ENCODE measurements around the gene KCNJ10. TPM values are rescaled to one million over a fixed set of nuclear protein-coding genes. Genes with fewer than 3 reads are reported as not detected.

Gene KCNJ10
- total RNA-seq, 1 experiment from 2014 or later = 1.4 TPM

GRCh38 chr1:160031365-160032164 is 38.4 kb downstream of the KCNJ10 start, which contains the start of gene PIGM (continued):
- TF ChIP-seq, protein P1, sequence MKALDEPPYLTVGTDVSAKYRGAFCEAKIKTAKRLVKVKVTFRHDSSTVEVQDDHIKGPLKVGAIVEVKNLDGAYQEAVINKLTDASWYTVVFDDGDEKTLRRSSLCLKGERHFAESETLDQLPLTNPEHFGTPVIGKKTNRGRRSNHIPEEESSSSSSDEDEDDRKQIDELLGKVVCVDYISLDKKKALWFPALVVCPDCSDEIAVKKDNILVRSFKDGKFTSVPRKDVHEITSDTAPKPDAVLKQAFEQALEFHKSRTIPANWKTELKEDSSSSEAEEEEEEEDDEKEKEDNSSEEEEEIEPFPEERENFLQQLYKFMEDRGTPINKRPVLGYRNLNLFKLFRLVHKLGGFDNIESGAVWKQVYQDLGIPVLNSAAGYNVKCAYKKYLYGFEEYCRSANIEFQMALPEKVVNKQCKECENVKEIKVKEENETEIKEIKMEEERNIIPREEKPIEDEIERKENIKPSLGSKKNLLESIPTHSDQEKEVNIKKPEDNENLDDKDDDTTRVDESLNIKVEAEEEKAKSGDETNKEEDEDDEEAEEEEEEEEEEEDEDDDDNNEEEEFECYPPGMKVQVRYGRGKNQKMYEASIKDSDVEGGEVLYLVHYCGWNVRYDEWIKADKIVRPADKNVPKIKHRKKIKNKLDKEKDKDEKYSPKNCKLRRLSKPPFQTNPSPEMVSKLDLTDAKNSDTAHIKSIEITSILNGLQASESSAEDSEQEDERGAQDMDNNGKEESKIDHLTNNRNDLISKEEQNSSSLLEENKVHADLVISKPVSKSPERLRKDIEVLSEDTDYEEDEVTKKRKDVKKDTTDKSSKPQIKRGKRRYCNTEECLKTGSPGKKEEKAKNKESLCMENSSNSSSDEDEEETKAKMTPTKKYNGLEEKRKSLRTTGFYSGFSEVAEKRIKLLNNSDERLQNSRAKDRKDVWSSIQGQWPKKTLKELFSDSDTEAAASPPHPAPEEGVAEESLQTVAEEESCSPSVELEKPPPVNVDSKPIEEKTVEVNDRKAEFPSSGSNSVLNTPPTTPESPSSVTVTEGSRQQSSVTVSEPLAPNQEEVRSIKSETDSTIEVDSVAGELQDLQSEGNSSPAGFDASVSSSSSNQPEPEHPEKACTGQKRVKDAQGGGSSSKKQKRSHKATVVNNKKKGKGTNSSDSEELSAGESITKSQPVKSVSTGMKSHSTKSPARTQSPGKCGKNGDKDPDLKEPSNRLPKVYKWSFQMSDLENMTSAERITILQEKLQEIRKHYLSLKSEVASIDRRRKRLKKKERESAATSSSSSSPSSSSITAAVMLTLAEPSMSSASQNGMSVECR (CRISPR knock-in tag; IDR thresholded peaks at IDR 0.05; ENCODE audit: borderline replicate concordance) = peak; percentile 65; the same call in 1 of the 2 replicates
- TF ChIP-seq SP1 (CRISPR knock-in tag; conservative IDR thresholded peaks at IDR 0.05) (peak; percentile 89), HMGXB4 (CRISPR knock-in tag; IDR thresholded peaks at IDR 0.05) (peak; percentile 77; the same call in 1 of the 2 replicates), ZNF423 (CRISPR knock-in tag; IDR thresholded peaks at IDR 0.05) (no peak), ZBTB21 (CRISPR knock-in tag; IDR thresholded peaks at IDR 0.05; ENCODE audit: borderline replicate concordance) (0 out of 2 replicates have a peak, but pooled peaks have one; percentile 23), CREB1 (CRISPR knock-in tag; IDR thresholded peaks at IDR 0.05) (no peak), CREM (CRISPR knock-in tag; IDR thresholded peaks at IDR 0.05) (0 out of 2 replicates have a peak, but pooled peaks have one; percentile 25)
- TF ChIP-seq, protein P2, sequence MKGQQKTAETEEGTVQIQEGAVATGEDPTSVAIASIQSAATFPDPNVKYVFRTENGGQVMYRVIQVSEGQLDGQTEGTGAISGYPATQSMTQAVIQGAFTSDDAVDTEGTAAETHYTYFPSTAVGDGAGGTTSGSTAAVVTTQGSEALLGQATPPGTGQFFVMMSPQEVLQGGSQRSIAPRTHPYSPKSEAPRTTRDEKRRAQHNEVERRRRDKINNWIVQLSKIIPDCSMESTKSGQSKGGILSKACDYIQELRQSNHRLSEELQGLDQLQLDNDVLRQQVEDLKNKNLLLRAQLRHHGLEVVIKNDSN (CRISPR knock-in tag; IDR thresholded peaks at IDR 0.05) = peak; percentile 37

DNA sequence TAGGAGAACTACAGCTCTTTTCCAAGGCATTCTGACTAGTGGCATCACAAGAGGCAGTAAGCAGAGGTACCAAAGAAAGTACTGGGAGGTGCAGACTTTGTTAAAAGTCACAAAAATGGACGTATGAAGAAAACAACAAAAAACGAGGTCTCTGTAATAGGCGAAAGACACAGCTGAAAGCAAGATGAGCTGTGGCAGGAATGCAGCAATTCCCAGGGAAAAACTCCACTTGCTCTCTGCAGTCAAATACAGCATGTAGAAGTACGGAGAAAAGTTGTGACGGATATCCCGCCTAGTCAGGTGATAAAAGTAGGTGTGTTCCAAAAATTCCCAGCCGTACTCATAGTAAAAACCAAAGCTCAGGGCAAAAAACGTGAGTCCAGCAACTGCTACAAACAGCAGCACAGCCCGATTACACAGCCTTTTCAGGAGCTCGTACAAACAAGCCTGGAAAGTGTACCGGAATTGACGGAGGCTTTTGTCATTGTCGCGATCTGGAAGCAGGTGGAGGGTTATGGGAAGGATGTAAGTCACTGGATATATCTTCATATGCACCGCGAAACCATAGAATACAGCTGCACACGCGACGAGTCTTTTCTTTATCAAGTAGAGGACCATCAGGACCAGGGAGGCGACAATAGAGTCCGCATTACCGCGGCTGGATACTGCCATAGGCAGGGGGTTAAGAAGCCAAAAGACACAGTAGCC is 39.1 kb downstream of the KCNJ10 start:
- H3K4me3 Mint-ChIP-seq = peak overlapping the region; percentile 91
- no peaks in the 10 kb centered on the region for H3K36me3 Mint-ChIP-seq
- peaks cover 8% of the 10 kb centered on the region; the same call in 1 of the 2 replicates for H3K27me3 Mint-ChIP-seq (ENCODE audit: low read depth)
- H3K27ac Mint-ChIP-seq = peak overlapping the region; percentile 97
- DNase-seq (ENCODE audit: low spot score) (no peak), ATAC-seq (no peak; the same call in 1 of the 2 replicates)
- POLR2A ChIA-PET = interaction anchor here (0.8 kb wide), 1 partner anchor 50 kb away, joined by 3 read pairs; no protein-coding TSS in a partner anchor
- no peaks in the 10 kb centered on the region for H3K9me3 Mint-ChIP-seq
- peaks cover 17% of the 10 kb centered on the region for H3K4me1 Mint-ChIP-seq
- CTCF ChIA-PET = interaction anchor here (1.2 to 5.8 kb wide), 7 partner anchors 15 to 221 kb away, joined by 4 to 35 read pairs (median 17); no protein-coding TSS in a partner anchor
- TF ChIP-seq, protein P3, sequence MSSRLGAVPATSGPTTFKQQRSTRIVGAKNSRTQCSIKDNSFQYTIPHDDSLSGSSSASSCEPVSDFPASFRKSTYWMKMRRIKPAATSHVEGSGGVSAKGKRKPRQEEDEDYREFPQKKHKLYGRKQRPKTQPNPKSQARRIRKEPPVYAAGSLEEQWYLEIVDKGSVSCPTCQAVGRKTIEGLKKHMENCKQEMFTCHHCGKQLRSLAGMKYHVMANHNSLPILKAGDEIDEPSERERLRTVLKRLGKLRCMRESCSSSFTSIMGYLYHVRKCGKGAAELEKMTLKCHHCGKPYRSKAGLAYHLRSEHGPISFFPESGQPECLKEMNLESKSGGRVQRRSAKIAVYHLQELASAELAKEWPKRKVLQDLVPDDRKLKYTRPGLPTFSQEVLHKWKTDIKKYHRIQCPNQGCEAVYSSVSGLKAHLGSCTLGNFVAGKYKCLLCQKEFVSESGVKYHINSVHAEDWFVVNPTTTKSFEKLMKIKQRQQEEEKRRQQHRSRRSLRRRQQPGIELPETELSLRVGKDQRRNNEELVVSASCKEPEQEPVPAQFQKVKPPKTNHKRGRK (CRISPR knock-in tag; IDR thresholded peaks at IDR 0.05; ENCODE audit: borderline replicate concordance) = no peak
- TF ChIP-seq GRHL2 (CRISPR knock-in tag; IDR thresholded peaks at IDR 0.05; ENCODE audit: insufficient replicate concordance, severe bottlenecking) (no peak), ZNF121 (CRISPR knock-in tag; IDR thresholded peaks at IDR 0.05) (no peak)

GRCh38 chr1:160028426-160028825 is 41.5 kb downstream of the KCNJ10 start:
- H3K4me3 Mint-ChIP-seq = no peak overlapping the region
- no peaks in the 10 kb centered on the region for H3K27me3 Mint-ChIP-seq (ENCODE audit: low read depth)
- peaks cover 17% of the 10 kb centered on the region for H3K4me1 Mint-ChIP-seq
- no peak for DNase-seq (ENCODE audit: low spot score)
- no peak for ATAC-seq
- ChIA-PET CTCF (interaction anchor here (0.6 to 5.8 kb wide), 3 partner anchors 18 to 50 kb away, joined by 4 to 30 read pairs (median 13); no protein-coding TSS in a partner anchor), POLR2A (no interaction called here)
- no peaks in the 10 kb centered on the region for H3K9me3 Mint-ChIP-seq
- no peaks in the 10 kb centered on the region for H3K36me3 Mint-ChIP-seq
- no peak overlapping the region for H3K27ac Mint-ChIP-seq
- TF ChIP-seq NR1H2 (CRISPR knock-in tag; IDR thresholded peaks at IDR 0.05) (no peak), HMGA2 (CRISPR knock-in tag; IDR thresholded peaks at IDR 0.05) (no peak), ZNF281 (CRISPR knock-in tag; IDR thresholded peaks at IDR 0.05) (no peak), ZNF671 (CRISPR knock-in tag; IDR thresholded peaks at IDR 0.05) (no peak), NR2C2 (CRISPR knock-in tag; IDR thresholded peaks at IDR 0.05) (no peak)
- TF ChIP-seq, protein P4, sequence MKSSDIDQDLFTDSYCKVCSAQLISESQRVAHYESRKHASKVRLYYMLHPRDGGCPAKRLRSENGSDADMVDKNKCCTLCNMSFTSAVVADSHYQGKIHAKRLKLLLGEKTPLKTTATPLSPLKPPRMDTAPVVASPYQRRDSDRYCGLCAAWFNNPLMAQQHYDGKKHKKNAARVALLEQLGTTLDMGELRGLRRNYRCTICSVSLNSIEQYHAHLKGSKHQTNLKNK (CRISPR knock-in tag; IDR thresholded peaks at IDR 0.05) = no peak

Data from WTC11 (cell line).